HCT116 (cell line): ENCODE measurements around the gene KDM3B. TPM values are rescaled to one million over a fixed set of nuclear protein-coding genes. Genes with fewer than 3 reads are reported as not detected.

Experiments
- ATAC-seq: fragments of 200-7000 bp; cut with Tn5 transposase; 2 replicates; pipeline ENCODE4 v1.9.1; 2020; ENCODE audit warnings: mild to moderate bottlenecking, moderate library complexity
- BruUV-seq: library from RNA; stranded (reverse); fragments of 400-500 nt; replicated peaks from 2 replicates; lab custom pipeline; 2021; lab: Mats Ljungman, UMichigan
- CTCF ChIA-PET: fragments of 300-600 bp; sonication (Branson Sonifier 250); formaldehyde crosslinking; loops from one replicate; lab custom pipeline; 2021; ENCODE audit warnings: antibody characterized with exemption; lab: Charles Lee
- POLR2A ChIA-PET: fragments of 300-600, 350-600 bp; sonication (Branson Sonifier 250); formaldehyde crosslinking; loops from one replicate; lab custom pipeline; 2021; ENCODE audit warnings: antibody characterized with exemption; lab: Charles Lee
- RAD21 ChIA-PET, 2 experiments: fragments of 300-600 bp; sonication (Branson Sonifier 250); formaldehyde crosslinking; loops; one replicate each; lab custom pipeline; 2023; ENCODE audit warnings: low total read pairs in 2 of 2; ENCODE audit not compliant: uncharacterized antibody in 2 of 2, unreplicated experiment in 2 of 2, low non-redundant PET in 1 of 2; lab: Charles Lee
- DNase-seq: peaks from one replicate; pipeline ENCODE4 v3.0.0-alpha.2; 2010; ENCODE audit warnings: low read depth, low spot score
- H2AFZ ChIP-seq: fragments of 200-600 bp; shearing (Covaris generic), sonication (generic); 2 replicates; pipeline ENCODE4 v1.6.1; 2017; ENCODE audit warnings: low read depth, mixed run types, mixed read lengths, antibody characterized with exemption, low read length; ENCODE audit not compliant: poor library complexity, severe bottlenecking
- H3K27ac ChIP-seq: 2 replicates; pipeline ENCODE4 v1.5.1; 2012; ENCODE audit warnings: low read depth, low read length
- H3K27me3 ChIP-seq: fragments of 200-600 bp; sonication (generic); 2 replicates; pipeline ENCODE4 v1.6.1; 2016; ENCODE audit warnings: mixed run types, low read length, mixed read lengths; ENCODE audit not compliant: insufficient read depth
- H3K36me3 ChIP-seq, 2 experiments: fragments of 200-500 bp in 1 of 2; fragments of 200-600 bp in 1 of 2; sonication (Bioruptor generic) in 1 of 2; sonication (generic) in 1 of 2; 2 replicates each; pipeline versions ENCODE4 v1.5.1 to v1.6.1; 2014 to 2016; ENCODE audit warnings: low read length in 2 of 2, inconsistent platforms in 1 of 2, mixed read lengths in 1 of 2, mixed run types in 1 of 2; ENCODE audit not compliant: insufficient read depth in 2 of 2, control insufficient read depth in 1 of 2
- H3K4me1 ChIP-seq, 2 experiments: fragments of 200-600 bp in 1 of 2; sonication (generic) in 1 of 2; 2 replicates each; pipeline versions ENCODE4 v1.5.1 to v1.6.1; 2012 to 2017; ENCODE audit warnings: low read length in 2 of 2, inconsistent platforms in 1 of 2, mild to moderate bottlenecking in 1 of 2, mixed read lengths in 1 of 2, mixed run types in 1 of 2, moderate library complexity in 1 of 2; ENCODE audit not compliant: insufficient read depth in 2 of 2, control insufficient read depth in 1 of 2
- H3K4me2 ChIP-seq: fragments of 200-600 bp; sonication (generic); 2 replicates; pipeline ENCODE4 v1.6.1; 2017; ENCODE audit warnings: mixed run types, low read length, mixed read lengths
- H3K4me3 ChIP-seq, 2 experiments: fragments of 200-600 bp in 1 of 2; sonication (generic) in 1 of 2; replicated peaks in 1 of 2; 2 replicates each; pipeline ENCODE4 v1.5.1; 2011 to 2016; ENCODE audit warnings: low read length in 2 of 2, control low read depth in 1 of 2, low read depth in 1 of 2, mild to moderate bottlenecking in 1 of 2, mixed read lengths in 1 of 2, mixed run types in 1 of 2
- H3K79me2 ChIP-seq: fragments of 200-600 bp; sonication (generic); 2 replicates; pipeline ENCODE4 v1.6.1; 2017; ENCODE audit warnings: mild to moderate bottlenecking, mixed run types, low read length, moderate library complexity, mixed read lengths; ENCODE audit not compliant: insufficient read depth
- H3K9ac ChIP-seq: fragments of 200-600 bp; sonication (generic); 2 replicates; pipeline ENCODE4 v1.6.1; 2016; ENCODE audit warnings: low read length, mixed read lengths
- H3K9me2 ChIP-seq: fragments of 200-600 bp; sonication (generic), shearing (Covaris generic); 2 replicates; pipeline ENCODE4 v1.6.1; 2017; ENCODE audit warnings: mixed run types, mild to moderate bottlenecking, moderate library complexity; ENCODE audit not compliant: insufficient read depth
- H3K9me3 ChIP-seq, 2 experiments: fragments of 200-500 bp in 1 of 2; fragments of 200-600 bp in 1 of 2; sonication (Bioruptor generic) in 1 of 2; sonication (generic) in 1 of 2; 2 replicates each; pipeline ENCODE4 v1.6.1; 2014 to 2017; ENCODE audit warnings: low read length in 2 of 2, mixed read lengths in 2 of 2, inconsistent platforms in 1 of 2, low read depth in 1 of 2, mild to moderate bottlenecking in 1 of 2, mixed run types in 1 of 2, moderate library complexity in 1 of 2; ENCODE audit not compliant: control insufficient read depth in 1 of 2, insufficient read depth in 1 of 2
- H4K20me1 ChIP-seq: fragments of 200-600 bp; sonication (generic), shearing (Covaris generic); 2 replicates; pipeline ENCODE4 v1.6.1; 2017; ENCODE audit warnings: mixed run types, mild to moderate bottlenecking, moderate library complexity; ENCODE audit not compliant: insufficient read depth
- EGR1 ChIP-seq: IDR thresholded peaks from 2 replicates; pipeline ENCODE4 v1.6.1; 2012; ENCODE audit warnings: low read depth
- EZH2phosphoT487 ChIP-seq: fragments of 200-600 bp; IDR thresholded peaks from 2 replicates; pipeline ENCODE4 v1.6.1; 2018; ENCODE audit warnings: antibody characterized with exemption, borderline replicate concordance
- JUND ChIP-seq: IDR thresholded peaks from 2 replicates; pipeline ENCODE4 v1.6.1; 2012
- RAD21 ChIP-seq: IDR thresholded peaks from 2 replicates; pipeline ENCODE4 v1.6.1; 2012; ENCODE audit warnings: low read depth, mild to moderate bottlenecking
- SP1 ChIP-seq: IDR thresholded peaks from 2 replicates; pipeline ENCODE4 v1.6.1; 2012; ENCODE audit warnings: low read depth
- YY1 ChIP-seq: IDR thresholded peaks from 2 replicates; pipeline ENCODE4 v1.6.1; 2011; ENCODE audit warnings: low read length, low read depth, moderate library complexity, mild to moderate bottlenecking; ENCODE audit not compliant: insufficient replicate concordance; ENCODE audit errors: extremely low read depth
- intact Hi-C: fragments of 100-400 bp; cut with micrococcal nuclease; formaldehyde crosslinking; loops from 2 replicates; pipeline ENCODE4 v1.10.0; 2022
- total RNA-seq: library from RNA; stranded (reverse); gene quantifications from one replicate; pipeline ENCODE4 v1.2.1, GENCODE V29; 2021; ENCODE audit not compliant: unreplicated experiment
- TF ChIP-seq, protein P1 (sequence below): IDR thresholded peaks from 2 replicates; pipeline ENCODE4 v1.6.1; 2012; ENCODE audit warnings: low read depth
- TF ChIP-seq, protein P2 (sequence below): IDR thresholded peaks from 2 replicates; pipeline ENCODE4 v1.6.1; 2012

The KDM3B gene
- total RNA-seq, 1 experiment from 2014 or later: 65.1 TPM

GRCh38 chr5:138330813-138331448 lies 21.6 kb upstream of the KDM3B start:
- Histone ChIP-seq H3K27me3 (no peaks in the 10 kb centered on the region), H3K4me2 (peak overlapping the region; percentile 80)
- intact Hi-C loops: no loop called here
- TF ChIP-seq JUND: no peak
- TF ChIP-seq, protein P1, sequence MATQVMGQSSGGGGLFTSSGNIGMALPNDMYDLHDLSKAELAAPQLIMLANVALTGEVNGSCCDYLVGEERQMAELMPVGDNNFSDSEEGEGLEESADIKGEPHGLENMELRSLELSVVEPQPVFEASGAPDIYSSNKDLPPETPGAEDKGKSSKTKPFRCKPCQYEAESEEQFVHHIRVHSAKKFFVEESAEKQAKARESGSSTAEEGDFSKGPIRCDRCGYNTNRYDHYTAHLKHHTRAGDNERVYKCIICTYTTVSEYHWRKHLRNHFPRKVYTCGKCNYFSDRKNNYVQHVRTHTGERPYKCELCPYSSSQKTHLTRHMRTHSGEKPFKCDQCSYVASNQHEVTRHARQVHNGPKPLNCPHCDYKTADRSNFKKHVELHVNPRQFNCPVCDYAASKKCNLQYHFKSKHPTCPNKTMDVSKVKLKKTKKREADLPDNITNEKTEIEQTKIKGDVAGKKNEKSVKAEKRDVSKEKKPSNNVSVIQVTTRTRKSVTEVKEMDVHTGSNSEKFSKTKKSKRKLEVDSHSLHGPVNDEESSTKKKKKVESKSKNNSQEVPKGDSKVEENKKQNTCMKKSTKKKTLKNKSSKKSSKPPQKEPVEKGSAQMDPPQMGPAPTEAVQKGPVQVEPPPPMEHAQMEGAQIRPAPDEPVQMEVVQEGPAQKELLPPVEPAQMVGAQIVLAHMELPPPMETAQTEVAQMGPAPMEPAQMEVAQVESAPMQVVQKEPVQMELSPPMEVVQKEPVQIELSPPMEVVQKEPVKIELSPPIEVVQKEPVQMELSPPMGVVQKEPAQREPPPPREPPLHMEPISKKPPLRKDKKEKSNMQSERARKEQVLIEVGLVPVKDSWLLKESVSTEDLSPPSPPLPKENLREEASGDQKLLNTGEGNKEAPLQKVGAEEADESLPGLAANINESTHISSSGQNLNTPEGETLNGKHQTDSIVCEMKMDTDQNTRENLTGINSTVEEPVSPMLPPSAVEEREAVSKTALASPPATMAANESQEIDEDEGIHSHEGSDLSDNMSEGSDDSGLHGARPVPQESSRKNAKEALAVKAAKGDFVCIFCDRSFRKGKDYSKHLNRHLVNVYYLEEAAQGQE: no peak
- TF ChIP-seq RAD21: no peak
- TF ChIP-seq, protein P2, sequence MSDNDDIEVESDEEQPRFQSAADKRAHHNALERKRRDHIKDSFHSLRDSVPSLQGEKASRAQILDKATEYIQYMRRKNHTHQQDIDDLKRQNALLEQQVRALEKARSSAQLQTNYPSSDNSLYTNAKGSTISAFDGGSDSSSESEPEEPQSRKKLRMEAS: no peak
- no peak for TF ChIP-seq EGR1
- no peak for TF ChIP-seq EZH2phosphoT487
- TF ChIP-seq YY1: no peak
- no peak for TF ChIP-seq SP1
- TF ChIP-seq, all 23 proteins: peak for 0
- no peaks in the 10 kb centered on the region for H4K20me1 ChIP-seq
- BruUV-seq: TSS peak; percentile 81
- no peak for ATAC-seq
- RAD21 ChIA-PET: no interaction called here
- H3K9ac ChIP-seq: peak overlapping the region; percentile 83
- CTCF ChIA-PET: interaction anchor here (3.1 kb wide), 1 partner anchor 22 kb away, joined by 22 read pairs; the partner anchor contains the start of gene KDM3B
- H3K4me1 ChIP-seq: peaks cover 4 to 25% of the 10 kb centered on the region in 2 experiments; a peak in 2 of 4 replicates
- H3K9me2 ChIP-seq: no peaks in the 10 kb centered on the region
- POLR2A ChIA-PET: interaction anchor here (0.5 to 1.9 kb wide), 4 partner anchors 8 to 152 kb away, joined by 3 to 6 read pairs (median 4); partner anchors contain the start of genes BRD8 and KIF20A
- H3K36me3 ChIP-seq: 0 out of 4 replicates have a peak, but pooled peaks cover 0 to 1% of the 10 kb centered on the region in 2 experiments
- peak overlapping the region; percentile 82 for H2AFZ ChIP-seq
- DNase-seq: no peak
- peaks cover 6% of the 10 kb centered on the region; the same call in 1 of the 2 replicates for H3K79me2 ChIP-seq
- peak overlapping the region; percentile 87 to 88 for H3K4me3 ChIP-seq
- H3K9me3 ChIP-seq: no peaks in the 10 kb centered on the region
- peak overlapping the region; percentile 25; the same call in 1 of the 2 replicates for H3K27ac ChIP-seq
